Caco-2 (cell line): ENCODE measurements around the gene APC2. TPM values are rescaled to one million over a fixed set of nuclear protein-coding genes. Genes with fewer than 3 reads are reported as not detected.

Experiments
- BruUV-seq: library from RNA; stranded (reverse); fragments of 400-500 nt; replicated peaks from 2 replicates; lab custom pipeline; 2021; lab: Mats Ljungman, UMichigan
- CTCF ChIA-PET: fragments of 300-600 bp; sonication (Branson Sonifier 250); formaldehyde crosslinking; loops from one replicate; lab custom pipeline; 2022; ENCODE audit warnings: antibody characterized with exemption; lab: Charles Lee
- POLR2A ChIA-PET: fragments of 300-600 bp; sonication (Branson Sonifier 250); formaldehyde crosslinking; loops from one replicate; lab custom pipeline; 2022; ENCODE audit warnings: antibody characterized with exemption; lab: Charles Lee
- DNase-seq, 2 experiments: peaks; one replicate each; pipeline versions ENCODE4 v3.0.0 to v3.0.0-alpha.2; 2020 to 2022
- H3K27me3 ChIP-seq: replicated peaks from 2 replicates; pipeline ENCODE4 v1.6.0; 2011; ENCODE audit warnings: low read length; ENCODE audit not compliant: control insufficient read depth, insufficient read depth
- H3K36me3 ChIP-seq: 2 replicates; pipeline ENCODE4 v1.5.1; 2011; ENCODE audit warnings: low read length; ENCODE audit not compliant: control insufficient read depth, insufficient read depth
- H3K4me1 ChIP-seq: fragments of 250-450 bp; sonication (Bioruptor Pico); 2 replicates; pipeline ENCODE4 v1.5.1; 2020; ENCODE audit warnings: mild to moderate bottlenecking
- H3K4me3 ChIP-seq: 2 replicates; pipeline ENCODE4 v1.5.1; 2011; ENCODE audit warnings: low read depth, mild to moderate bottlenecking, control low read depth, low read length
- H3K9me3 ChIP-seq: fragments of 250-450 bp; sonication (Bioruptor Pico); 2 replicates; pipeline ENCODE4 v1.5.1; 2020; ENCODE audit warnings: mild to moderate bottlenecking, moderate library complexity
- H3K27ac Mint-ChIP-seq: one replicate; pipeline ENCODE4 v1.8.0; 2022; ENCODE audit warnings: mixed read lengths; ENCODE audit not compliant: unreplicated experiment
- H3K27me3 Mint-ChIP-seq: one replicate; pipeline ENCODE4 v1.8.0; 2022; ENCODE audit warnings: mixed read lengths; ENCODE audit not compliant: insufficient read depth, unreplicated experiment
- H3K36me3 Mint-ChIP-seq: one replicate; pipeline ENCODE4 v1.8.0; 2022; ENCODE audit warnings: mild to moderate bottlenecking, mixed read lengths; ENCODE audit not compliant: insufficient read depth, unreplicated experiment
- H3K4me1 Mint-ChIP-seq: one replicate; pipeline ENCODE4 v1.8.0; 2022; ENCODE audit warnings: low read depth, mixed read lengths; ENCODE audit not compliant: unreplicated experiment
- H3K4me3 Mint-ChIP-seq: one replicate; pipeline ENCODE4 v1.8.0; 2022; ENCODE audit warnings: mild to moderate bottlenecking, moderate library complexity, mixed read lengths; ENCODE audit not compliant: unreplicated experiment
- H3K9me3 Mint-ChIP-seq: one replicate; pipeline ENCODE4 v1.8.0; 2022; ENCODE audit warnings: mixed read lengths; ENCODE audit not compliant: unreplicated experiment
- CTCF ChIP-seq, 2 experiments: fragments of 200-600 bp in 1 of 2; IDR thresholded peaks; 1 replicate in 1 of 2; 2 replicates in 1 of 2; pipeline versions ENCODE4 v1.5.1 to v1.8.0; 2011 to 2022; ENCODE audit warnings: antibody characterized with exemption in 1 of 2, control low read depth in 1 of 2, inconsistent platforms in 1 of 2, low read depth in 1 of 2, low read length in 1 of 2, mild to moderate bottlenecking in 1 of 2, moderate library complexity in 1 of 2; ENCODE audit not compliant: insufficient read depth in 1 of 2, severe bottlenecking in 1 of 2, unreplicated experiment in 1 of 2
- intact Hi-C: fragments of 100-400 bp; cut with micrococcal nuclease; formaldehyde crosslinking; loops from one replicate; pipeline ENCODE4 v1.10.0; 2022; ENCODE audit not compliant: unreplicated experiment
- total RNA-seq: library from RNA; stranded (reverse); gene quantifications from 2 replicates; pipeline ENCODE4 v1.2.3, GENCODE V29; 2022

Gene APC2
- total RNA-seq, 1 experiment from 2014 or later = 9.5 TPM

DNA sequence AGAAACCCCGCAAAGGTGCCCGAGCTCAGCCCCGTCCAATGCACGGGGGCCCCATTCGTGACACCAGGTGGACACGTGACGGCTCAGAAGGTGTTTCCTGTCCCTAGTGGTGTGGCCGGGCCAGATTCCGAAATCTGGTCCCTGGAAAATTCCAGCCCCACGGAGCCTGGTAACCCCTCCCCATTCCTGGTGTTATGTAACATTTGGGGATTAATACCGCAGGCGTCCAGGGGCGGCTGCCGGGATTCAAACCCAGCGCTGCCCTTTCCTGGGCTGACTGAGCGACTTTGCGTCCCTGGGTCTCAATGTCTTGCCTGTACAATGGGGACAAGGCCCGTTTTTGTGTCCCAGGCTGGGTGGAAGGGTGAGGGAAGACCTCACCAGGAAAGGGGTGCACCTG lies 72.9 kb downstream of the APC2 start:
- Histone ChIP-seq H3K27me3 (peaks cover 3% of the 10 kb centered on the region), H3K4me1 (no peaks in the 10 kb centered on the region), H3K4me3 (no peak overlapping the region), H3K36me3 (no peaks in the 10 kb centered on the region), H3K9me3 (no peaks in the 10 kb centered on the region)
- Mint-ChIP-seq H3K36me3 (peaks cover 6% of the 10 kb centered on the region), H3K4me3 (no peak overlapping the region), H3K9me3 (no peaks in the 10 kb centered on the region), H3K27me3 (peaks cover 14% of the 10 kb centered on the region), H3K27ac (no peak overlapping the region), H3K4me1 (no peaks in the 10 kb centered on the region)
- no peak for DNase-seq
- no peak for TF ChIP-seq CTCF (IDR thresholded peaks at IDR 0.05; ENCODE audit: insufficient read depth in 1 of 2, low read depth in 1 of 2, low read length in 1 of 2, severe bottlenecking in 1 of 2, unreplicated experiment in 1 of 2)
- no TSS peak for BruUV-seq
- CTCF ChIA-PET = no interaction called here
- POLR2A ChIA-PET = no interaction called here
- intact Hi-C loops = no loop called here

Other genes starting within 250 kb of the APC2 start
- 56.7 and 58.1 TPM in 2 replicates for gene STK11, start 244.3 kb upstream of the APC2 start, total RNA-seq
- 7.3 and 9.7 TPM in 2 replicates for gene CBARP, start 212.1 kb upstream of the APC2 start, total RNA-seq
- gene ATP5F1D, start 208.4 kb upstream of the APC2 start, total RNA-seq = 126 and 140 TPM in 2 replicates
- gene MIDN, start 201.5 kb upstream of the APC2 start, total RNA-seq = 125 and 128 TPM in 2 replicates
- 289 and 331 TPM in 2 replicates for gene CIRBP, start 180.8 kb upstream of the APC2 start, total RNA-seq
- gene FAM174C, start 174.6 kb upstream of the APC2 start, total RNA-seq = 51.0 and 56.3 TPM in 2 replicates
- 18.6 and 20.6 TPM in 2 replicates for gene EFNA2, start 164.2 kb upstream of the APC2 start, total RNA-seq
- 111 and 114 TPM in 2 replicates for gene NDUFS7, start 66.2 kb upstream of the APC2 start, total RNA-seq
- gene GAMT, start 48.6 kb upstream of the APC2 start, total RNA-seq = 67.3 and 75.7 TPM in 2 replicates
- 165 and 180 TPM in 2 replicates for gene DAZAP1, start 42.5 kb upstream of the APC2 start, total RNA-seq
- gene RPS15, start 11.7 kb upstream of the APC2 start, total RNA-seq = 1,192 and 1,341 TPM in 2 replicates
- 41.9 and 45.4 TPM in 2 replicates for gene C19orf25, start 29.1 kb downstream of the APC2 start, total RNA-seq
- 6.4 and 9.8 TPM in 2 replicates for gene PCSK4, start 40.2 kb downstream of the APC2 start, total RNA-seq
- 50.2 and 61.5 TPM in 2 replicates for gene REEP6, start 41.1 kb downstream of the APC2 start, total RNA-seq
- gene ADAMTSL5, start 62.9 kb downstream of the APC2 start, total RNA-seq = 23.9 and 26.2 TPM in 2 replicates
- 0.19 TPM in 1 of 2 replicates, not detected in the other for gene PLK5, start 74.0 kb downstream of the APC2 start, total RNA-seq
- 50.6 and 52.1 TPM in 2 replicates for gene MEX3D, start 118.2 kb downstream of the APC2 start, total RNA-seq
- 89.3 and 95.3 TPM in 2 replicates for gene MBD3, start 142.7 kb downstream of the APC2 start, total RNA-seq
- gene UQCR11, start 155.3 kb downstream of the APC2 start, total RNA-seq = 222 and 238 TPM in 2 replicates
- gene TCF3, start 202.5 kb downstream of the APC2 start, total RNA-seq = 147 and 162 TPM in 2 replicates